ENCODE results near the gene FRS3. TPM values are rescaled to one million over a fixed set of nuclear protein-coding genes. Genes with fewer than 3 reads are reported as not detected.
A peak's percentile ranks its signal among the peaks of the same experiment; 100 is the strongest.

The FRS3 gene
- total RNA-seq, 1 experiment from 2014 or later, result 3.0 TPM

DNA sequence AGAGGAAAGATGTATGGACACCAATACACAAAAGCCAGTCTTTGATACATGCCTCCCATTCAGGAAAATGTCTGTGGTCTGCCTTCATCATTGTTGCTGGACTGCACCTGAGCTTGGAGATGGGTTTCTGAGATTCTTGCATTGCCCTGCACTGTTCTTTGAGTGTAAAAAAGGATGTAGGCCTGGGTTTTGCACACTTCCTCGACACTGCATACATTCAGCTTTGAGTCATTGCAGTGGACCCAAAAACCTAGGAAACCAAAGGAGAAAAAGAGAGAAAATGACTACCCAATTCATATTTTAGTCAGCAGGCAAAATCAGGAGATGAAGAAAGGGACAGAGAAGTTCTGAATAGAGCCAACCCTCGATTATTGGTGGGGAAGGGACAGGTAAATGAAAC lies 16.8 kb upstream of the FRS3 start:
- DNase-seq (ENCODE audit: low read depth, low spot score) (no peak), ATAC-seq (no peak)
- in situ Hi-C loops (cut with HindIII; ENCODE audit: low pct_unique_long_range_greater_than_20kb, low sequenced_read_pairs) (no loop called here), intact Hi-C loops (cut with micrococcal nuclease; ENCODE audit: unreplicated experiment) (no loop called here)
- Histone ChIP-seq H3K4me1 (ENCODE audit: control insufficient read depth, insufficient read depth, low read length) (no peaks in the 10 kb centered on the region), H3K36me3 (ENCODE audit: control insufficient read depth, insufficient read depth, low read length) (peaks cover 4% of the 10 kb centered on the region), H3K4me3 (ENCODE audit: low read depth in 2 of 2, low read length in 2 of 2) (no peak overlapping the region), H3K9me3 (ENCODE audit: control insufficient read depth, insufficient read depth, low read depth, low read length) (no peaks in the 10 kb centered on the region), H3K27me3 (ENCODE audit: control insufficient read depth, insufficient read depth, low read length) (no peaks in the 10 kb centered on the region), H3K27ac (ENCODE audit: low read length) (no peak overlapping the region)
- ChIA-PET POLR2A (no interaction called here), CTCF (no interaction called here)
- BruUV-seq (replicated peaks), result no TSS peak
- TF ChIP-seq, protein P1, sequence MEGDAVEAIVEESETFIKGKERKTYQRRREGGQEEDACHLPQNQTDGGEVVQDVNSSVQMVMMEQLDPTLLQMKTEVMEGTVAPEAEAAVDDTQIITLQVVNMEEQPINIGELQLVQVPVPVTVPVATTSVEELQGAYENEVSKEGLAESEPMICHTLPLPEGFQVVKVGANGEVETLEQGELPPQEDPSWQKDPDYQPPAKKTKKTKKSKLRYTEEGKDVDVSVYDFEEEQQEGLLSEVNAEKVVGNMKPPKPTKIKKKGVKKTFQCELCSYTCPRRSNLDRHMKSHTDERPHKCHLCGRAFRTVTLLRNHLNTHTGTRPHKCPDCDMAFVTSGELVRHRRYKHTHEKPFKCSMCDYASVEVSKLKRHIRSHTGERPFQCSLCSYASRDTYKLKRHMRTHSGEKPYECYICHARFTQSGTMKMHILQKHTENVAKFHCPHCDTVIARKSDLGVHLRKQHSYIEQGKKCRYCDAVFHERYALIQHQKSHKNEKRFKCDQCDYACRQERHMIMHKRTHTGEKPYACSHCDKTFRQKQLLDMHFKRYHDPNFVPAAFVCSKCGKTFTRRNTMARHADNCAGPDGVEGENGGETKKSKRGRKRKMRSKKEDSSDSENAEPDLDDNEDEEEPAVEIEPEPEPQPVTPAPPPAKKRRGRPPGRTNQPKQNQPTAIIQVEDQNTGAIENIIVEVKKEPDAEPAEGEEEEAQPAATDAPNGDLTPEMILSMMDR (IDR thresholded peaks at IDR 0.05), result no peak

DNA sequence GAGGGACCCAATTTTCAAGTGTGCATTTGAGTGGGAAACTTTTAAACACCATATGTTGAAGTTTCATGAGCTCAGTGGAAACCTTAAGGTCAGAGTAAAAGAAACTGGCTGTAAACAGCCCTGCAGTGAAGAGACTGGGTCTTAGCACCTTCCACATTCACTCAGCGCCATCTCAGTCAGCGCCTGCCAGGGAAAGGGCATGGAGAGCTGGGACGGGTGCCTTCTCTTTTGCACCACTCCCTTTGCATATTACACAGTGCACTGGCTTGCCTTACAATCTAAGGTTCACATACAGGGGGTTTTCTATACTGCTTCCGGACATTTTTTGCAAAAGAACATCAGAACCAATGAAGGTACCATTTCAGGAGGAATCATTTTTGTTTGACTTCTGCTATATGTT lies 12.3 kb upstream of the FRS3 start:
- peaks cover 20% of the 10 kb centered on the region for H3K36me3 ChIP-seq (ENCODE audit: control insufficient read depth, insufficient read depth, low read length)
- no peaks in the 10 kb centered on the region for H3K9me3 ChIP-seq (ENCODE audit: control insufficient read depth, insufficient read depth, low read depth, low read length)
- in situ Hi-C loops (cut with HindIII; ENCODE audit: low pct_unique_long_range_greater_than_20kb, low sequenced_read_pairs) (no loop called here), intact Hi-C loops (cut with micrococcal nuclease; ENCODE audit: unreplicated experiment) (no loop called here)
- DNase-seq (ENCODE audit: low read depth, low spot score) (no peak), ATAC-seq (no peak)
- POLR2A ChIA-PET, result interaction anchor here (0.6 kb wide), 2 partner anchors 261 to 266 kb away, joined by 10 to 11 read pairs; no protein-coding TSS in a partner anchor
- TF ChIP-seq POLR2AphosphoS5 (IDR thresholded peaks at IDR 0.05; ENCODE audit: low read depth, low read length) (0 out of 2 replicates have a peak, but pooled peaks have one; percentile 7), SIN3A (IDR thresholded peaks at IDR 0.05; ENCODE audit: borderline replicate concordance, insufficient read depth, low read depth, low read length) (no peak)
- TF ChIP-seq, protein P2, sequence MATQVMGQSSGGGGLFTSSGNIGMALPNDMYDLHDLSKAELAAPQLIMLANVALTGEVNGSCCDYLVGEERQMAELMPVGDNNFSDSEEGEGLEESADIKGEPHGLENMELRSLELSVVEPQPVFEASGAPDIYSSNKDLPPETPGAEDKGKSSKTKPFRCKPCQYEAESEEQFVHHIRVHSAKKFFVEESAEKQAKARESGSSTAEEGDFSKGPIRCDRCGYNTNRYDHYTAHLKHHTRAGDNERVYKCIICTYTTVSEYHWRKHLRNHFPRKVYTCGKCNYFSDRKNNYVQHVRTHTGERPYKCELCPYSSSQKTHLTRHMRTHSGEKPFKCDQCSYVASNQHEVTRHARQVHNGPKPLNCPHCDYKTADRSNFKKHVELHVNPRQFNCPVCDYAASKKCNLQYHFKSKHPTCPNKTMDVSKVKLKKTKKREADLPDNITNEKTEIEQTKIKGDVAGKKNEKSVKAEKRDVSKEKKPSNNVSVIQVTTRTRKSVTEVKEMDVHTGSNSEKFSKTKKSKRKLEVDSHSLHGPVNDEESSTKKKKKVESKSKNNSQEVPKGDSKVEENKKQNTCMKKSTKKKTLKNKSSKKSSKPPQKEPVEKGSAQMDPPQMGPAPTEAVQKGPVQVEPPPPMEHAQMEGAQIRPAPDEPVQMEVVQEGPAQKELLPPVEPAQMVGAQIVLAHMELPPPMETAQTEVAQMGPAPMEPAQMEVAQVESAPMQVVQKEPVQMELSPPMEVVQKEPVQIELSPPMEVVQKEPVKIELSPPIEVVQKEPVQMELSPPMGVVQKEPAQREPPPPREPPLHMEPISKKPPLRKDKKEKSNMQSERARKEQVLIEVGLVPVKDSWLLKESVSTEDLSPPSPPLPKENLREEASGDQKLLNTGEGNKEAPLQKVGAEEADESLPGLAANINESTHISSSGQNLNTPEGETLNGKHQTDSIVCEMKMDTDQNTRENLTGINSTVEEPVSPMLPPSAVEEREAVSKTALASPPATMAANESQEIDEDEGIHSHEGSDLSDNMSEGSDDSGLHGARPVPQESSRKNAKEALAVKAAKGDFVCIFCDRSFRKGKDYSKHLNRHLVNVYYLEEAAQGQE (IDR thresholded peaks at IDR 0.05; ENCODE audit: insufficient read depth in 1 of 2, low read depth in 2 of 2, low read length in 1 of 2), result no peak
- no peak overlapping the region for H3K4me3 ChIP-seq (ENCODE audit: low read depth in 2 of 2, low read length in 2 of 2)
- no peak overlapping the region for H3K27ac ChIP-seq (ENCODE audit: low read length)
- H3K4me1 ChIP-seq (ENCODE audit: control insufficient read depth, insufficient read depth, low read length), result peaks cover 4% of the 10 kb centered on the region; the same call in 1 of the 2 replicates
- BruUV-seq (replicated peaks), result no TSS peak
- no peaks in the 10 kb centered on the region for H3K27me3 ChIP-seq (ENCODE audit: control insufficient read depth, insufficient read depth, low read length)
- CTCF ChIA-PET, result no interaction called here

DNA sequence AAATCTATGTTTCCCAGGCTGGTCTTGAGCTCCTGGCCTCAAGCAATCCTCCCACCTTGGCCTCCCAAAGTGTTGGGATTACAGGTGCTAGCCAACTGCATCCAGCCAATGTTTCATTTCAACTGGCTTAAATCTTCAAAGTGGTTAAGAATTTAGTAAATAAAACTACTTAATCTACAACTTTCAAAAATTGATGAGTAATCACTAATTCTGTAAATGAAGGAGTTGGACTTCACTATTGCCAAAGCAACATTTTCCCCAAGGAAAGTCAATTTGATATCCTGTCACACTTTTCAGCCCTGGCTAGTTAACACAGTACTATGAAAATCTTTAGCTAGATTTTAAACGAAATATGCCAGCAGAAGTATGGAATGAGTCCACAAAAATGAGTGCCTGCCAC lies 11.6 kb upstream of the FRS3 start:
- ChIA-PET POLR2A (interaction anchor here (0.6 kb wide), 3 partner anchors 109 to 265 kb away, joined by 6 to 11 read pairs (median 10); no protein-coding TSS in a partner anchor), CTCF (no interaction called here)

More for the DNA sequence above, 11.6 kb upstream of the FRS3 start:
- DNase-seq (ENCODE audit: low read depth, low spot score) (no peak), ATAC-seq (no peak)
- intact Hi-C loops (cut with micrococcal nuclease; ENCODE audit: unreplicated experiment), result no loop called here
- no peaks in the 10 kb centered on the region for H3K9me3 ChIP-seq (ENCODE audit: control insufficient read depth, insufficient read depth, low read depth, low read length)
- peaks cover 4% of the 10 kb centered on the region; the same call in 1 of the 2 replicates for H3K4me1 ChIP-seq (ENCODE audit: control insufficient read depth, insufficient read depth, low read length)
- H3K36me3 ChIP-seq (ENCODE audit: control insufficient read depth, insufficient read depth, low read length), result peaks cover 20% of the 10 kb centered on the region
- in situ Hi-C loops (cut with HindIII; ENCODE audit: low pct_unique_long_range_greater_than_20kb, low sequenced_read_pairs), result no loop called here
- H3K27ac ChIP-seq (ENCODE audit: low read length), result no peak overlapping the region
- H3K27me3 ChIP-seq (ENCODE audit: control insufficient read depth, insufficient read depth, low read length), result no peaks in the 10 kb centered on the region
- TF ChIP-seq SIN3A (IDR thresholded peaks at IDR 0.05; ENCODE audit: borderline replicate concordance, insufficient read depth, low read depth, low read length), result no peak
- no peak for TF ChIP-seq POLR2AphosphoS5 (IDR thresholded peaks at IDR 0.05; ENCODE audit: low read depth, low read length)
- TF ChIP-seq, protein P2 (IDR thresholded peaks at IDR 0.05; ENCODE audit: insufficient read depth in 1 of 2, low read depth in 2 of 2, low read length in 1 of 2), result no peak
- TF ChIP-seq TCF7L2 (IDR thresholded peaks at IDR 0.05; ENCODE audit: low read depth, low read length), result no peak
- TF ChIP-seq, protein P1 (IDR thresholded peaks at IDR 0.05), result no peak
- no TSS peak for BruUV-seq (replicated peaks)
- no peak overlapping the region for H3K4me3 ChIP-seq (ENCODE audit: low read depth in 2 of 2, low read length in 2 of 2)
